ENCODE results near the gene SCYGR7. TPM values are rescaled to one million over a fixed set of nuclear protein-coding genes. Genes with fewer than 3 reads are reported as not detected.
"Not testable (repeated sequence)": the region's sequence is repeated elsewhere in the genome, so short reads cannot be mapped to it uniquely, and the experiment has no call there.

Gene SCYGR7
- total and polyA plus RNA-seq, 9 of the 15 experiments (the other 6 are each of a cell fraction or from before 2014, with no cell fraction given): not detected

GRCh38 chr2:227722821-227723220 is 5.3 kb upstream of the SCYGR7 start:
- H2AFZ ChIP-seq (ENCODE audit: low read depth, low read length); in situ Hi-C loops (cut with MboI); POLR2A ChIA-PET; CTCF ChIA-PET (ENCODE audit: low intra/inter-chr PET ratio); FAIRE-seq; H3K9me1 ChIP-seq (ENCODE audit: control insufficient read depth, insufficient read depth, low read length); H3K36me3 ChIP-seq (ENCODE audit: control insufficient read depth, insufficient read depth, low read length); H3K4me1 ChIP-seq (replicated peaks in 1 of 2; ENCODE audit: control insufficient read depth in 2 of 2, insufficient read depth in 2 of 2, low read length in 2 of 2); H3K27me3 ChIP-seq (ENCODE audit: control insufficient read depth in 2 of 2, insufficient read depth in 2 of 2, low read length in 2 of 2); H4K20me1 ChIP-seq (replicated peaks; ENCODE audit: control insufficient read depth, insufficient read depth, low read length); H3K27ac ChIP-seq (ENCODE audit: extremely low read depth, low read depth, low read length); H3K4me3 ChIP-seq; H3K79me2 ChIP-seq (ENCODE audit: control insufficient read depth, insufficient read depth, low read length); DNase-seq (ENCODE audit: extremely low read depth in 1 of 4, low spot score in 3 of 4); intact Hi-C loops (cut with micrococcal nuclease); H3K9ac ChIP-seq (ENCODE audit: insufficient read depth in 1 of 2, low read depth in 2 of 2, low read length in 2 of 2); H3K4me2 ChIP-seq (ENCODE audit: insufficient read depth, low read length); H3K9me3 ChIP-seq (replicated peaks; ENCODE audit: control insufficient read depth, insufficient read depth, low read depth, low read length); ATAC-seq; BruUV-seq (replicated peaks): not testable (repeated sequence)
- 0% methylated on average over 5 of the region's 7 CpGs for whole genome bisulfite sequencing (ENCODE audit: insufficient coverage, low coverage, missing lambda C conversion rate)

DNA sequence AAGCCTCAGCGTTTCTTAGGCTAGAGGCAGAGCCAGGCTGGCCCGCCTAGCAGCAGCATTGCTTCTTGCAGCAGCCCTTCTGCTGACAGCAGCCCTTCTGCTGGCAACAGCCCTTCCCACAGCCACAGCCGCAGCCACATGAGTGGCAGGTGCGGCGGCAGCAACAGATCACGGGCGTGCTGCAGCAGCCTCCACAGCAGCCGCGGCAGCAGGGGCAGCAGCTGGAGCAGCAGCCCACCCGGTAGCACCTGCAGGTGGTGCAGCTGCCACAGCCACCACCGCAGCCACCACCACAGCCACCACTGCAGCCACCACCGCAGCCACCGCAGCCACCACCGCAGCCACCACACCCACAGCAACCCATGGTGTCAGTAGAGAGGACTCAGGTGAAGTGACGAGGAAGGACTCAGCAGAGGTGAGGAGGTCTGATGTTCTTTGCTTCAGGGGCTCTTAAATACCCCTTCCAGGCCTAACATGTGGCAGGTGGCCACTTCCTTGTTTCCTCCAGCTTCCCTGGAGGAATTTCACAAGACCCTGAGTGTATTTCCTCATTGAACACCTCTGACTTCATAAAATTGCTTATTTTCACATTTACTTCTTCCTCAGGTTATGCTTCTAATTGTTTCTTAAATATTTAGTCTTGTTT is 3.6 kb upstream of the SCYGR7 start, which contains the start of gene SCYGR6:
SCYGR6 (minus strand) TSS at position 364 of the 646 bp plus-strand sequence; CDS start at position 364, 0 bp downstream.
- Histone ChIP-seq H3K4me1 (replicated peaks in 1 of 2; ENCODE audit: control insufficient read depth in 2 of 2, insufficient read depth in 2 of 2, low read length in 2 of 2) (no peaks in the 10 kb centered on the region), H3K36me3 (ENCODE audit: control insufficient read depth, insufficient read depth, low read length) (no peaks in the 10 kb centered on the region), H3K9me3 (replicated peaks; ENCODE audit: control insufficient read depth, insufficient read depth, low read depth, low read length) (no peaks in the 10 kb centered on the region), H4K20me1 (replicated peaks; ENCODE audit: control insufficient read depth, insufficient read depth, low read length) (no peaks in the 10 kb centered on the region), H3K9ac (ENCODE audit: insufficient read depth in 1 of 2, low read depth in 2 of 2, low read length in 2 of 2) (no peak within 1 kb of the TSS), H3K27me3 (ENCODE audit: control insufficient read depth in 2 of 2, insufficient read depth in 2 of 2, low read length in 2 of 2) (peaks cover 0 to 7% of the 10 kb centered on the region in 2 experiments; a peak in 1 of 5 replicates), H3K4me2 (ENCODE audit: insufficient read depth, low read length) (no peak within 1 kb of the TSS), H3K79me2 (ENCODE audit: control insufficient read depth, insufficient read depth, low read length) (no peaks in the 10 kb centered on the region), H3K9me1 (ENCODE audit: control insufficient read depth, insufficient read depth, low read length) (no peaks in the 10 kb centered on the region), H2AFZ (ENCODE audit: low read depth, low read length) (no peak within 1 kb of the TSS), H3K4me3 (no peak within 1 kb of the TSS), H3K27ac (ENCODE audit: extremely low read depth, low read depth, low read length) (no peak within 1 kb of the TSS)
- no TSS peak for BruUV-seq (replicated peaks)
- ChIA-PET POLR2A (no interaction called here), CTCF (ENCODE audit: low intra/inter-chr PET ratio) (no interaction called here)
- ATAC-seq (no peak), DNase-seq (ENCODE audit: extremely low read depth in 1 of 4, low spot score in 3 of 4) (no peak), FAIRE-seq (no peak)
- TF ChIP-seq, protein P1, sequence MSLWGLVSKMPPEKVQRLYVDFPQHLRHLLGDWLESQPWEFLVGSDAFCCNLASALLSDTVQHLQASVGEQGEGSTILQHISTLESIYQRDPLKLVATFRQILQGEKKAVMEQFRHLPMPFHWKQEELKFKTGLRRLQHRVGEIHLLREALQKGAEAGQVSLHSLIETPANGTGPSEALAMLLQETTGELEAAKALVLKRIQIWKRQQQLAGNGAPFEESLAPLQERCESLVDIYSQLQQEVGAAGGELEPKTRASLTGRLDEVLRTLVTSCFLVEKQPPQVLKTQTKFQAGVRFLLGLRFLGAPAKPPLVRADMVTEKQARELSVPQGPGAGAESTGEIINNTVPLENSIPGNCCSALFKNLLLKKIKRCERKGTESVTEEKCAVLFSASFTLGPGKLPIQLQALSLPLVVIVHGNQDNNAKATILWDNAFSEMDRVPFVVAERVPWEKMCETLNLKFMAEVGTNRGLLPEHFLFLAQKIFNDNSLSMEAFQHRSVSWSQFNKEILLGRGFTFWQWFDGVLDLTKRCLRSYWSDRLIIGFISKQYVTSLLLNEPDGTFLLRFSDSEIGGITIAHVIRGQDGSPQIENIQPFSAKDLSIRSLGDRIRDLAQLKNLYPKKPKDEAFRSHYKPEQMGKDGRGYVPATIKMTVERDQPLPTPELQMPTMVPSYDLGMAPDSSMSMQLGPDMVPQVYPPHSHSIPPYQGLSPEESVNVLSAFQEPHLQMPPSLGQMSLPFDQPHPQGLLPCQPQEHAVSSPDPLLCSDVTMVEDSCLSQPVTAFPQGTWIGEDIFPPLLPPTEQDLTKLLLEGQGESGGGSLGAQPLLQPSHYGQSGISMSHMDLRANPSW (CRISPR knock-in tag; IDR thresholded peaks at IDR 0.05): no peak
- TF ChIP-seq ZBTB9 (CRISPR knock-in tag; IDR thresholded peaks at IDR 0.05): peak; percentile 92
- in situ Hi-C loops (cut with MboI) (no loop called here), intact Hi-C loops (cut with micrococcal nuclease) (no loop called here)
- 4% methylated on average over 10 of the region's 15 CpGs for WGBS (ENCODE audit: insufficient coverage, low coverage, missing lambda C conversion rate)
